ENCODE measurements around the gene IFIT2.
"Not testable (repeated sequence)": the region's sequence is repeated elsewhere in the genome, so short reads cannot be mapped to it uniquely, and the experiment has no call there.

Gene IFIT2, protein sequence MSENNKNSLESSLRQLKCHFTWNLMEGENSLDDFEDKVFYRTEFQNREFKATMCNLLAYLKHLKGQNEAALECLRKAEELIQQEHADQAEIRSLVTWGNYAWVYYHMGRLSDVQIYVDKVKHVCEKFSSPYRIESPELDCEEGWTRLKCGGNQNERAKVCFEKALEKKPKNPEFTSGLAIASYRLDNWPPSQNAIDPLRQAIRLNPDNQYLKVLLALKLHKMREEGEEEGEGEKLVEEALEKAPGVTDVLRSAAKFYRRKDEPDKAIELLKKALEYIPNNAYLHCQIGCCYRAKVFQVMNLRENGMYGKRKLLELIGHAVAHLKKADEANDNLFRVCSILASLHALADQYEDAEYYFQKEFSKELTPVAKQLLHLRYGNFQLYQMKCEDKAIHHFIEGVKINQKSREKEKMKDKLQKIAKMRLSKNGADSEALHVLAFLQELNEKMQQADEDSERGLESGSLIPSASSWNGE

GRCh38 chr10:89301721-89302445 is at the start of gene IFIT2:
IFIT2 (plus strand) TSS chr10:89302046; CDS start chr10:89302124, 78 bp downstream.
- no peak for DNase-seq (ENCODE audit: low read depth in 2 of 2)

GRCh38 chr10:89252225-89252585 is 49.6 kb upstream of the IFIT2 start:
- DNase-seq (ENCODE audit: low read depth in 2 of 2) = no peak

- DNase-seq (ENCODE audit: low read depth in 2 of 2) = not testable (repeated sequence)
Observed at GRCh38 chr10:89255091-89255579, 46.7 kb upstream of the IFIT2 start.

GRCh38 chr10:89255793-89256192 is 46.1 kb upstream of the IFIT2 start:
- DNase-seq (ENCODE audit: low read depth in 2 of 2) = no peak

DNA sequence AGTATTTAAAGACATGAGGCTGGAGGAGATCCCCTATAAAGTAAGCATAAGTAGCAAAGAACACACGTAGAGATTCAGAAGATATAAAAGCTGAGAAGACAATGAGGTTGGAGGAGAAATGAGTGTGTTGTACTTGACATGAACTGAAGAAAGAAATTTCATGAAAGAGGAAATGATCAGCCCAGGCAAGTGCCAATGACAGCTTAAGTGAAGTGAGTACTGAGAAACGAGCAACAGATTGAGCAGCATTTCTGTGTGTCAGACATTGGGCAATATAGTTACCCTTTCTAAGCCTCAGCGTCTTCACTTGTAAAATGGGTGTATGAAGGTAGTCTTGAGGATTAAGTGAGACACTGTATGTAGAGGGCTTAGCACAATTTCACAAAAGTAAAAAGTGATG is 45.5 kb upstream of the IFIT2 start:
- no peak for DNase-seq (ENCODE audit: low read depth in 2 of 2)

GRCh38 chr10:89256962-89257361 is 44.9 kb upstream of the IFIT2 start:
- no peak for DNase-seq (ENCODE audit: low read depth in 2 of 2)

DNA sequence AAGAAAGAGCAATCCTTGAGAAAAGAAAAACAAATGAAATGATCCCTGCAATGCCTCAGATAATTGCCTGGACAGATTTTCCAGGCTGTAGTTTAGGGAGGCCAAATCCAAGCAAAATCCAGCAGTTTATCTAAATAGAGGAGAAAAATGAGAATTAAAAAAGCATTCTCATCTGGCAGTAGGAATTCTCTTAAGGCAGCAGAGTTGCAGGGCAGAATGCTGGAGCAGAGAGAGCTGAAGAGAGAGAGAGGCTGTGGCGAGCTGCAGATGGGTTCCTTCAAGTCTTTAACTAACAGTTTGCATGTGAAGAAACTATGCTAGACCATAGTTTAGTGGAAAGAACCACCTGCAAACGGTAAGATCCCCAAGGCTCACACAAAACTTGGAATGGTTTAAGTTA is 44.3 kb upstream of the IFIT2 start:
- DNase-seq (ENCODE audit: low read depth in 2 of 2) = no peak

DNA sequence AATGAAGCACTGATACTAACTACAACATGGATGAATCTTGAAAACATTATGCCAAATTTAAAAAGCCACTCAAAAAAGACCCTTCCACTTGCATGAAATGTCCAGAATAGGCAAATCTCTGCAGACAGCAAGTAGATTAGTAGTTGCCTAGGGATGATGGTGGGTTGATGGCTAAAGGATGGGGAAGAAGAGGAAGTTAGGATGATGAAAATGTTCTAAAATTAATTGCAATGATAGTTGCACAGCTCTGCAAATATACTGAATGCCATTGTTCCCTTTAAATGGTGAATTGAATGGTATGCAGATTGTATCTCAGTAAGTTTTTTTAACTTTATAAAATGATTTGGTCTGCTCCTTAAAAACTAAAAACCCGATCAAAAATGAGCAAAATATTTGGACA is 43.0 kb upstream of the IFIT2 start:
- no peak for DNase-seq (ENCODE audit: low read depth in 2 of 2)

GRCh38 chr10:89262086-89263051 is 39.5 kb upstream of the IFIT2 start:
- no peak for DNase-seq (ENCODE audit: low read depth in 2 of 2)

DNA sequence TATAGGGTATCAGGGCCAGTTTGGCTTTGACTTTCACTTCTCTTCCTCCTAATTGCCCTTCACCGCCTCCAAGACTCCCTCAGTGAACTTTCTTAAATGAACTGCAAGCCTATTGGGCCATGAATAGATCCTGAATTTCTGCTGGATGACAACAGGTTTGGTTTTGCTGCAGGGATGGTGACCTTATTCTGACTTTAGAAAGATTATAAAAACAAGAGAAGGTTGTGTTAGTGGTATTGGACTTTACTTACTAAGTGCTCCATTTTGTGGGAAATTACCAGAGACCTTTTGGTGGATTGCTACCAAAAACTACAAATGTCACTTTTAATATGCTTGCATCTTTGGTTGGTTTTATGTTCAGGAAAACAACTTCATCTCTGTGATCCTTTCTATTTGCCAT is 38.8 kb upstream of the IFIT2 start:
- no peak for DNase-seq (ENCODE audit: low read depth in 2 of 2)

DNA sequence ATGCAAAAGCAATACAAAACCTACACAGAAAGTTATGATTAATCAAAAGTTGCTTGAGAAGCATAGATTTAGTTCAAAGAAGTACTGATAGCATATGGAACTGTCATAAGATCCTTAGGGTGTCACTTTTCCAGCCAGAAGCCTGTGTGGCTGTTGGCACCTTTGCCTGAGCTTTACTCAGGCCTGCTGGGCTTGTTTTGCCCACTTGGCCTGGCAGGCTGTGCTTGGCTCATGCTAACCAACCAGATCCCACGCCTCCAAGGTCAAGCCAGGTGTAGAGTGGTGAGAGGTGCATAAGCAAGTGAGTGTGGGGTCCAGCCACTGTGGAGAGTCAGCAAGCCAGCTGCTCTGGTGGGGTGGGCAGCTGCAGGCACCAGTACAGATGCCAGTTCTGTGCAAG is 38.3 kb upstream of the IFIT2 start:
- no peak for DNase-seq (ENCODE audit: low read depth in 2 of 2)

DNA sequence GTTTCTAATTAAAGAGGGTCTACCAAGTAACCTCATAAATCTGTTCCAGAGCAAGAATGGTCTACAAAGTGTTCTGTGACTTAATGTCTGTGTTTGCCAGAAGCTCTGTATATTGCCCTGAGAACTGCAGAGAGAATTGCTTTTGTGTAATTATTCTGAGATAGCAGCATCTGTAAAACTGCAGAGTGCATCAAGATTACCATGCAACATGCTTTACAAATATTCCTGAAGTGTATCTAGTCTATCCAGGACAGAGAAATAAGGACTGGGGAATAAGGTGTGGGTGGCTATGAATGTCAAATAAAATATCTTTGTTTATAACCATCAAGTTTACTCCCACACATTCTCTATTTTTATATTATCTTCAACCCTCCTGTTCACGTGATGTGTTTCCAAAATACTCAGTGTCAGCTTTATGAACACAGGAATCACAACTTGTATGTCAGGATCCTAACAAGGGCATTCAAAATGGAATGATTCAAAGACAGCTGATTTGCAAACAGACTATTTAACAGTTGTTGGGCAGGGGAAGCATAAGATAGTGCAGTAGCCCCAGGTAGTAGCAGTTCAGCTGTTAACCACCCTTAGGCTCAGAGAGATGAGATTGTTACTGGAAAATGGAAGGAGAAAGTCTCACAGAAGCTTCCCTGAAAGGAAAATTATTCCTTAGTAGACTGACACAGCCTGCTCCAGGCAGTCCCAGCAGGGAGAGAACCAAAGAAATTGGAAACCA is 35.0 kb upstream of the IFIT2 start:
- DNase-seq (ENCODE audit: low read depth in 2 of 2) = no peak

DNA sequence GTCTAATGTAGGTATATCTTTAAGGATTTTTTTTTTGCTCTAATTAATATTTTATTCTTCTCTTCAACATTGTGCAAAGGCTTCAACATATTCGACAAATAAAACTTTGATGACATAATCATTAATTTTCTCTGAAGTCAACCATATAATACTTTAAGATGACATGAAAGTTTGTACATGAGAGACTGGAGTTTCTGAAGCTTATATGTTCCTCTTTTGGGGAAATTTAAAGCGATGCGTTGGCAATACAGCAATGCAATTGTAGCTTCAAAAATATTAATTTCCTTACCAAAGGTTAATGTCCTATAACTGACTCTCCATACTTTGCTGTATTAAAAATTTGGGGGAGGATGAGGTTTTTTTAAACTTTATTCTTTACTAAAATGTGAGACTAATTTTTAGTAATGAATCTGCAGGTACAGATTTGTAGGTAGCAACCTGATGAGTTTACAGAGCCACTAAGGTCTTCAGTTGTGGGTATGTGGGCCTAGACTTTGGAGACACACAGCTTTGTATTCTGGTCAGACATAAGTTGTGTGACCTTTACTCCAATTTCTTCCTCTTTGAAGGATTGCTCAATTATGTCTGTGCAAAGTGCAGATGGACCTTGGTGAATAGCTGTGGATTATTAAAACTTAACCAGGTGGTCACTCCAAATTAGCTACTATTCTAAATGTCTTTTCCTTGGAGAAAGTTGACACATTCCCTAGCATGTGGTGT is 32.3 kb upstream of the IFIT2 start:
- DNase-seq (ENCODE audit: low read depth in 2 of 2) = no peak

DNA sequence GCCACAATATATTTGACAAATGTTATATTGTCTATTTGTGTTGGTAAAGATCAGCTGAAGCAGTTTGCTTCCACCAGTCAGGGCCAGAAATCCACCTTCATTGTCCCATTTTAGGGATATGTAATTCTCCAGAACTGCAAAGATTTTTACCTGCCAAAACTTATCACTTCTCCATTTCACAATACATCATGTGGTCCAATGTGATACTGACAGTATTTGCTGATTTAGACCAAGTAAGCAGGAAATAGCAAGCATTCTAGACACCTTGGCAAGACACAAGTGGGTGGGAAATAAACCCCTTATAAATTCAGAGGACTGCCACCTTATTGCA is 31.7 kb upstream of the IFIT2 start:
- DNase-seq (ENCODE audit: low read depth in 2 of 2) = no peak

GRCh38 chr10:89271532-89271931 is 30.3 kb upstream of the IFIT2 start:
- no peak for DNase-seq (ENCODE audit: low read depth in 2 of 2)

GRCh38 chr10:89273680-89274079 is 28.2 kb upstream of the IFIT2 start:
- DNase-seq (ENCODE audit: low read depth in 2 of 2) = no peak

GRCh38 chr10:89274928-89275327 is 26.9 kb upstream of the IFIT2 start:
- DNase-seq (ENCODE audit: low read depth in 2 of 2) = no peak

DNA sequence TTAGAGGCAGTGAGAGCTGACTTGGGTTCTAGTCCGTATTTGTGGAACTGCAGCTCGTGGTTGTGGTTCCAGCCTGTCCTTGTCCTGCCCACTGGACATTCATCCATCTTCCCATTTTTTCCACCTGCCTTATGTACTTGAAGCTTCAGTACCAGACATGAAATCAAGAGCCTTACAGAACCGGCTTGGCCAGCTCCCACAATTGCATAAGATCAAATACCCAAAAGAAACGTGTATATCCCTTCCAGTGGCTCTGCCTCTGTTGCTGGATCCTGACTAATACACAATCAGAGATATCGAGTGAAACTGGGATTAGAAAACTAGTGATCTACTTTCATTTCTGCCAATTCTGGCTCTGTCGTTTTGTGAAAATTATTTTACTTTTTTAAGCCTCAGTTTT is 26.5 kb upstream of the IFIT2 start:
- no peak for DNase-seq (ENCODE audit: low read depth in 2 of 2)

- DNase-seq (ENCODE audit: low read depth in 2 of 2) = no peak
Observed at GRCh38 chr10:89278034-89278535, 23.8 kb upstream of the IFIT2 start.

- DNase-seq (ENCODE audit: low read depth in 2 of 2) = no peak
Observed at GRCh38 chr10:89278900-89279392, 22.9 kb upstream of the IFIT2 start.
